Kidney (tissue), 14 donors: ENCODE measurements around the gene SCN10A. TPM values are rescaled to one million over a fixed set of nuclear protein-coding genes. Genes with fewer than 3 reads are reported as not detected.

ENCODE experiments used
- DNase-seq, 5 donors: peaks; one replicate each; pipeline ENCODE4 v3.0.0-alpha.2; 2013 to 2020
- FAIRE-seq: peaks from 2 replicates; lab custom pipeline; 2012; peaks lifted over from hg19 to GRCh38; lab: Jason Lieb, UNC
- H3K27ac ChIP-seq, 2 donors: one replicate each; pipeline ENCODE4 v1.7.0; 2013; ENCODE audit warnings: low read depth in 2 of 2, low read length in 2 of 2, inconsistent platforms in 1 of 2
- H3K27me3 ChIP-seq: one replicate; pipeline ENCODE4 v1.7.1; 2013; ENCODE audit warnings: low read length, inconsistent platforms; ENCODE audit not compliant: control insufficient read depth, insufficient read depth
- H3K36me3 ChIP-seq, 3 donors: one replicate each; pipeline versions ENCODE4 v1.7.0 to v1.7.1; 2013; ENCODE audit warnings: low read length in 3 of 3, control low read depth in 1 of 3, inconsistent platforms in 1 of 3; ENCODE audit not compliant: insufficient read depth in 3 of 3, control insufficient read depth in 2 of 3
- H3K4me1 ChIP-seq, 3 donors: one replicate each; pipeline versions ENCODE4 v1.7.0 to v1.7.1; 2013; ENCODE audit warnings: low read length in 3 of 3, inconsistent platforms in 1 of 3, low read depth in 1 of 3; ENCODE audit not compliant: control insufficient read depth in 2 of 3, insufficient read depth in 2 of 3
- H3K4me3 ChIP-seq, 3 donors: one replicate each; pipeline versions ENCODE4 v1.7.0 to v1.8.1; 2013; ENCODE audit warnings: low read length in 3 of 3, control low read depth in 1 of 3, inconsistent platforms in 1 of 3
- H3K9ac ChIP-seq, 3 donors: one replicate each; pipeline versions ENCODE4 v1.7.0 to v1.7.1; 2013; ENCODE audit warnings: low read length in 3 of 3, control low read depth in 1 of 3, inconsistent platforms in 1 of 3
- H3K9me3 ChIP-seq, 3 donors: one replicate each; pipeline versions ENCODE4 v1.7.0 to v1.7.1; 2013; ENCODE audit warnings: low read length in 3 of 3, control low read depth in 1 of 3, inconsistent platforms in 1 of 3; ENCODE audit not compliant: control insufficient read depth in 2 of 3, insufficient read depth in 1 of 3
- CTCF ChIP-seq: IDR thresholded peaks from 3 replicates; pipeline ENCODE4 v1.5.1; 2012; ENCODE audit warnings: mild to moderate bottlenecking, moderate library complexity, borderline replicate concordance; ENCODE audit not compliant: insufficient read depth; ENCODE audit errors: extremely low read depth
- intact Hi-C: fragments of 100-400 bp; cut with DNase I; formaldehyde crosslinking; loops from one replicate; pipeline ENCODE4 v1.11.1; 2022
- polyA plus RNA-seq: library from polyadenylated mRNA; stranded (reverse); fragments of 350-450 nt; fragmentation: Illumina TruSeq; extraction: RNeasy Lipid Tissue Mini Kit (QIAGEN cat#74804); gene quantifications from one replicate; pipeline ENCODE4 v1.2.3, GENCODE V29; 2014; ENCODE audit warnings: low read depth, low replicate concordance; ENCODE audit not compliant: insufficient read depth
- total RNA-seq: library from RNA; stranded (reverse); fragmentation: NEBNext Ultra II Directional; extraction: Animal tissue kit (Norgen Biotek cat#: 25700); gene quantifications from one replicate; pipeline ENCODE4 v1.2.1, GENCODE V29; 2021
- donor health status: control.
- donor health status: control.
- donor health status: control.
- donor health status: control.
- donor health status: control.
- donor health status: DM: yes; HTN: yes; CAD: no.
- donor health status: Normal renal cell carcinoma (clear cell type).

SCN10A gene
- total and polyA plus RNA-seq, 2 donors from 2014 or later = not detected

- Histone ChIP-seq H3K9ac (no peak overlapping the region), H3K27ac (no peak overlapping the region), H3K9me3 (no peaks in the 10 kb centered on the region), H3K4me1 (no peaks in the 10 kb centered on the region), H3K27me3 (no peaks in the 10 kb centered on the region), H3K4me3 (no peak overlapping the region), H3K36me3 (no peaks in the 10 kb centered on the region)
- no peak for FAIRE-seq
- no peak for TF ChIP-seq CTCF
- intact Hi-C loops = no loop called here
- DNase-seq = no peak
Measured at GRCh38 chr3:38842266-38842965, 26.4 kb upstream of the SCN10A start.

GRCh38 chr3:38840987-38841386, 25.0 kb upstream of the SCN10A start:
- Histone ChIP-seq H3K9me3 (no peaks in the 10 kb centered on the region), H3K4me3 (no peak overlapping the region), H3K4me1 (no peaks in the 10 kb centered on the region), H3K27ac (no peak overlapping the region), H3K36me3 (no peaks in the 10 kb centered on the region), H3K27me3 (no peaks in the 10 kb centered on the region), H3K9ac (no peak overlapping the region)
- FAIRE-seq (no peak), DNase-seq (no peak)
- intact Hi-C loops = no loop called here
- no peak for TF ChIP-seq CTCF

GRCh38 chr3:38837358-38837757, 21.3 kb upstream of the SCN10A start:
- TF ChIP-seq CTCF = no peak
- Histone ChIP-seq H3K4me3 (no peak overlapping the region), H3K27ac (no peak overlapping the region), H3K27me3 (no peaks in the 10 kb centered on the region), H3K9ac (no peak overlapping the region), H3K4me1 (no peaks in the 10 kb centered on the region), H3K36me3 (no peaks in the 10 kb centered on the region), H3K9me3 (no peaks in the 10 kb centered on the region)
- peak in 2 of 5 donors; percentile 8 to 18 for DNase-seq
- FAIRE-seq = no peak
- intact Hi-C loops = no loop called here
